ENCODE measurements around the gene TMEM198. TPM values are rescaled to one million over a fixed set of nuclear protein-coding genes. Genes with fewer than 3 reads are reported as not detected.

Gene TMEM198, protein sequence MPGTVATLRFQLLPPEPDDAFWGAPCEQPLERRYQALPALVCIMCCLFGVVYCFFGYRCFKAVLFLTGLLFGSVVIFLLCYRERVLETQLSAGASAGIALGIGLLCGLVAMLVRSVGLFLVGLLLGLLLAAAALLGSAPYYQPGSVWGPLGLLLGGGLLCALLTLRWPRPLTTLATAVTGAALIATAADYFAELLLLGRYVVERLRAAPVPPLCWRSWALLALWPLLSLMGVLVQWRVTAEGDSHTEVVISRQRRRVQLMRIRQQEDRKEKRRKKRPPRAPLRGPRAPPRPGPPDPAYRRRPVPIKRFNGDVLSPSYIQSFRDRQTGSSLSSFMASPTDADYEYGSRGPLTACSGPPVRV
- 1 to 10 TPM; 3.0 to 3.2 TPM for total RNA-seq
- long read RNA-seq, donor 1, partial matches to known transcripts, result 2 of 2 reads
- long read RNA-seq, donor 1, other reads (novel, unspliced or antisense), result 0 of 2 reads
- long read RNA-seq, donor 2, partial matches to known transcripts, result 1 of 5 reads
- long read RNA-seq, donor 2, other reads (novel, unspliced or antisense), result 4 of 5 reads

- peak; percentile 100 for DNase-seq (ENCODE audit: low spot score)
- intact Hi-C loops (cut with DNase I), result loop anchor here (2.0 to 10.0 kb wide), 3 partner anchors 95 to 145 kb away; no protein-coding TSS in a partner anchor
These were observed at the start of gene TMEM198, which contains the start of gene CHPF for GRCh38 chr2:219543596-219544358. Gene TMEM198 (plus strand): TSS chr2:219544028. CDS start chr2:219544728, 700 bp downstream. Gene CHPF (minus strand): TSS chr2:219543809. CDS start chr2:219543538, 271 bp downstream.

DNA sequence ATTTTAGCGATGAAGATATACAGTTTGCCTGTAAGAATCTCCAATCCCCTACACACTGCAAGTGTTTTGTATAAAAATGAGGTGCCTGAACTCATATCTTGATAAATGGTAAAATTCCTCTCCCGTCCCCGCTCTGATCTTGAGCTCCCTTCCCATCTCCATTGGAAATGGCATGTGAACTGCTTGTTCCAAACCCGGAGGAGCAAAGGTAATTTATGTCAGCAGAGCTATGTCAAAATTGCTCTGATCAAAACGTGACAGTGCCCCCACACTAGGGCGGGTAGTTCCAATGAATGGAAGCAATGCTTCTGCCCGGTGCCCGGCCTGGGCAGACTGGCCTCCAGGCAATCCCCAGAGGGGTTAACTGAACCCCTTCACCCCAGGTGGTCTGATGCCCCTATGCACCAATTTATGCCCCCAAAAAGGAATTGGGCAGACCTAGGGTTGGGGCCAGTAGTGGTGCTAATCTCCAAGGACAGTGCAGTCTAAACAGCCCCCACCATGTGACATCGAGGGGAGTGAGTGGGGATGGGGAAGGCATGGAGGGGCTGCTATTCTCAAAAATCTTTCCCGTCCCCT, 48.8 kb upstream of the TMEM198 start:
- intact Hi-C loops (cut with DNase I), result no loop called here
- DNase-seq (ENCODE audit: low spot score), result no peak

DNA sequence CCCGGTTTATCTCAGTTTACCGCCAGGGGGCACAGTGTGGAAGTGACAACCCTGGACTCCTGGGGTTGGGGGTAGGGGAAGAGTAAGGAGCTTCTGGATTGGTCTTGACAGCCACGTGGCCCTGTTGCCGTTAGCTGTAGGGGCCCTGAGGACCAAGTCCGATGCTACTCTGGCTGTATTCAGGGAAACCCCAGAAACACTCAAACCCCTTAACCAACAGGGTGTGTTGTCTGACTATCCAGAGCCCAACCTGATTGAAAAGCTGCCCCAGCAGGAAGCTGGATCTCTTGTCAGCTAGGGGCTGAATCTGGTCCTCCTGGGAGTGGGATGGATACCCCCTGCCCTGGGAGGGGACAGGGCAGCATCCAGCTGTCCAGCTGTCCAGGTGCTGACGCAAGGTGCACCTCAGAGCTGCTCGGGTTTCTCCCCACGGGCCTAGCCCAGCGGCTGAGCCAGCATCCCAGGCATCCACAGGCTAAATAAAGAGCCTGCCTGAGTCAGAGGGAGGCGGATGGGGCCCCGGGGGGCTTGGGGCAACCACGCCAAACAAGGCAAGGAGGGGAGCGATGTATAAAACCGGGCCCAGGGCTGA, 48.2 kb upstream of the TMEM198 start:
- intact Hi-C loops (cut with DNase I), result no loop called here
- DNase-seq (ENCODE audit: low spot score), result no peak

- intact Hi-C loops (cut with DNase I), result no loop called here
- no peak for DNase-seq (ENCODE audit: low spot score)
These were observed 47.5 kb upstream of the TMEM198 start for GRCh38 chr2:219496247-219496824.

DNA sequence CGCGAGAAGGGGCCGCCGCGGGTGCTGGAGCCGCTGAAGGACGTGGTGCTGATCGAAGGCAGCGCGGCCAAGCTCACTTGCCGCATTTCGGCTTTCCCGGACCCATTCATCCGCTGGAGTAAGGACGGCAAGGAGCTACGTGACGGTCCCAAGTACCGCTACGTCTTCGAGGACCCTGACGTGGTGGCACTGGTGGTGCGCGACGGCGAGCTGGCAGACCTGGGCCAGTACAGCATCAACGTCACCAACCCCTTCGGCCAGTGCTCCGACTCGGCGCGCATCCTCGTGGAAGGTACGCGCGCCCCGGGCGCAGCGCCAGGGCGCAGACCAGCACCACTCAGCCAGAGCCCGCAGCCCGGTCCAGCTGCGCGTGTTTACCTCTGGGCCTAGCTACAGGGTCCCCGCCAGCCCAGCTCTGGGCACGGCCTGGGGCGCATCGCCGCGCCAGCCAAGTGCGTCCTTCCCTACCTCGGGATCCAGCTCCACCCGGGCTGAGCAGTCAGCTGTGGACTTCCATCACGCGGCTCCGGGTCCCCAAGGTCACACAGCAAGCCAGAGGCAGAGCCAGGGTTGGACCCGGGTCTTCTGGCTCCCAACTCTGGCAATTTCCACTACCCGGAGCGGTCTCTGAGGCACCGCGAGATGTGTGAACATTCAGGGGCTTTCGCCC, 46.9 kb upstream of the TMEM198 start:
- DNase-seq (ENCODE audit: low spot score), result no peak

GRCh38 chr2:219497495-219498279, 46.1 kb upstream of the TMEM198 start:
- intact Hi-C loops (cut with DNase I), result no loop called here
- peak; percentile 97 for DNase-seq (ENCODE audit: low spot score)

More for the DNA sequence above, 46.9 kb upstream of the TMEM198 start:
- intact Hi-C loops (cut with DNase I), result no loop called here

DNA sequence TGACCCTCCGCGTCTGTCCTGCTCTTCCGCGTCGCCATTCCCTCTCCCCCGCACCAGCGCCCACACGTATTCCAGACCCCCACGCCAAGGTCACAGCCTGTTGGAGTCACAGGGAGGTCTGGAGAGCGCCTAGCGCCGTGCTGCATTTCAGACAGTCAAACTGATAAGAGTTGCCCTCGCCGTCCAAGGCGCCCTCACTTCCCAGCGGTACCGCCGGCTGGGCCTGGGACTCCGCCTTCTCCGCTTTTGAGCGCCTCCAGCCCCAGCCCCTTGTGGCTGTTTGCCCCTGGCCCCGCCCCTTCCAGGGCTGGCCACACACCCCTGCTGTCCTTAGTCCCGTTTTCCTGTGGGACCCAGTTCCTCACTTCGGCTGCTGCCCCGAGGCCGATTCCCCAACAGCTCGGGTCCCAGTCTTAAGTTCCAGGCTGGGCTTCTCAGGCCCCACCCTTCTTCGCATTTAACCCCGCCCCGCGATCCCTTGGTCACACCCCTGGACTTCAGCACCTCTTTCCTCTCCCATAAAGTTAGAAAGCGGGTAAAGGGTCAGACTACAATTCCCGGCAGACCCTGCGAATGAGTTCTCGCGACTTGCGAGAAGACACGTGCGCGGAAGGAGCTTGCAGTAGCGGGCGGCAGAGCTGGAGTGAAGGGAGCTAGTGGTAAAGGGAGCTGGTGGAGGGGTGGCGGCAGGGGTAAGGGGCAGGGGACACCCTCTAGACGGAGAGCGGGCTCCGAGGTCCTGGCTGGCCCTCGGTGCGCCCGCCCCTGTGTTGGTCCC, 45.4 kb upstream of the TMEM198 start, which contains the start of gene GMPPA:
Gene GMPPA, plus strand, starts transcription at position 612 of the 778 bp plus-strand sequence. CDS start 1,085 bp downstream, outside the sequence.
- DNase-seq (ENCODE audit: low spot score), result peak; percentile 99
- intact Hi-C loops (cut with DNase I), result no loop called here

DNA sequence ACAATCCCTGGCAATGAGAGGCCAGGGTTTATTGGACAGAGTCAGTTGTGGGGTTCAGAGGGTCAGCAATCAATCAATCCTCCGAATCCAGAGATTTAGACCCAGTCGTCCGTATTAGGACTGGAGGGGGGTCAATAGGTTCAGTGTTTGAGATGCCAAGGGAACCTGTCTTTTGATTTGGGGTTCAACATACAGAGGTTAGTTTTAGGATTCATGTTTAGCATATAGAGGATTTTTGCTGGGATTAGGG, 44.8 kb upstream of the TMEM198 start:
- DNase-seq (ENCODE audit: low spot score), result no peak
- intact Hi-C loops (cut with DNase I), result no loop called here

GRCh38 chr2:219499555-219499954, 44.3 kb upstream of the TMEM198 start:
- intact Hi-C loops (cut with DNase I), result no loop called here
- DNase-seq (ENCODE audit: low spot score), result no peak

- no peak for DNase-seq (ENCODE audit: low spot score)
- intact Hi-C loops (cut with DNase I), result no loop called here
These were observed 43.7 kb upstream of the TMEM198 start for GRCh38 chr2:219500135-219500534.

GRCh38 chr2:219501849-219502248, 42.0 kb upstream of the TMEM198 start:
- DNase-seq (ENCODE audit: low spot score), result no peak
- intact Hi-C loops (cut with DNase I), result no loop called here

DNA sequence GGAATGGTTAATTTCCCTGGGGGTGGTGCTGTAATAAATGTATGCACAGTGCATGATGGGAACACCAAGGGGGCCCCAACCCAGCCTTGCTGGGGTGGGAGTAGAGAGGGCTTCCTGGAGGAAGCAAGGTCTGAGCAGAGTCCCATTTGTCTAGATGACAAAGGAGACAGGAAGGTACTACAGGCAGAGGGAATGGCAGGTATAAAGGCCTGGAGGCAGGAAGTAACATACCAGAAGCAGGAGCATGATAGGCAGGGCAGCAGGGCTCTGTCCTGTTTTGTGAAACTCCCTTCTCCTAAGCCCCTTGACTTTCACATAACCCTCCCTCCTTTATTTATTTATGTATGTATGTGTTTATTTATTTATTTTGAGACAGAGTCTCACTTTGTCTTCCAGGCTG, 41.2 kb upstream of the TMEM198 start:
- no peak for DNase-seq (ENCODE audit: low spot score)
- intact Hi-C loops (cut with DNase I), result no loop called here

DNA sequence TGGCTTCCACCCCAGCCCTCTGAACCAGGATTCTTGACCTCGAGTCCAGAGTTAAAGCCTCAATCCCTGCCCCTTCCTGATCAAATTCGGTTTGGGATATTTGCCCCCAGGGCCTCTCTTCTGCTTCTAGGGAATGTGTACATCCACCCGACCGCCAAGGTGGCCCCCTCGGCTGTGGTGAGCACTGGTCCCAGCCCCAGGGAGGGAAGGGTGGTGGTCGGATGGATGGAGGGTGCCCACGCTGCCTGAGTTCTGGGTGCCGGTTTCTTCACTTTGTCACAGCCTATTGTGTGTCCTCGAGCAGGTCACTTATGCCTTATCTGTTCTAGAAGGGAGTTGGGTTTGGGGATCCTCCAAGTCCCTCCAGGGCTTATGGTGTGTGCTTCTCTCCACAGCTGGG, 38.2 kb upstream of the TMEM198 start:
- DNase-seq (ENCODE audit: low spot score), result no peak
- intact Hi-C loops (cut with DNase I), result no loop called here

- DNase-seq (ENCODE audit: low spot score), result no peak
- intact Hi-C loops (cut with DNase I), result no loop called here
These were observed 37.6 kb upstream of the TMEM198 start for GRCh38 chr2:219506153-219506801.

- intact Hi-C loops (cut with DNase I), result no loop called here
- DNase-seq (ENCODE audit: low spot score), result no peak
These were observed 36.9 kb upstream of the TMEM198 start for GRCh38 chr2:219506802-219507526.

Data from posterior vena cava (tissue), 2 donors.